PC-3 (cell line): ENCODE measurements around the gene HNRNPUL2. TPM values are rescaled to one million over a fixed set of nuclear protein-coding genes. Genes with fewer than 3 reads are reported as not detected.
"Not testable (repeated sequence)": the region's sequence is repeated elsewhere in the genome, so short reads cannot be mapped to it uniquely, and the experiment has no call there.

ENCODE experiments used
- ATAC-seq: fragments of 200-7000 bp; cut with Tn5 transposase; 2 replicates; pipeline ENCODE4 v1.9.1; 2020; ENCODE audit warnings: mild to moderate bottlenecking, moderate library complexity
- BruUV-seq: library from RNA; stranded (reverse); fragments of 400-500 nt; replicated peaks from 2 replicates; lab custom pipeline; 2021; lab: Mats Ljungman, UMichigan
- CTCF ChIA-PET: fragments of 300-600 bp; sonication (Branson Sonifier 250); formaldehyde crosslinking; loops from one replicate; lab custom pipeline; 2022; ENCODE audit warnings: antibody characterized with exemption; lab: Charles Lee
- POLR2A ChIA-PET: fragments of 300-600 bp; sonication (Branson Sonifier 250); formaldehyde crosslinking; loops from one replicate; lab custom pipeline; 2022; ENCODE audit warnings: antibody characterized with exemption; ENCODE audit not compliant: unreplicated experiment; lab: Charles Lee
- DNase-seq: peaks from one replicate; pipeline ENCODE4 v3.0.0-alpha.2; 2015
- H2AFZ ChIP-seq: fragments of 300-600 bp; sonication (generic); 2 replicates; pipeline ENCODE4 v1.6.0; 2016; ENCODE audit warnings: antibody characterized with exemption, low read length
- H3F3A ChIP-seq: fragments of 300-600 bp; sonication (generic); one replicate; pipeline ENCODE4 v1.6.0; 2017; ENCODE audit warnings: antibody characterized with exemption, low read length, control low read depth, mild to moderate bottlenecking; ENCODE audit not compliant: unreplicated experiment
- H3K27ac ChIP-seq: fragments of 300-600 bp; sonication (generic); 2 replicates; pipeline ENCODE4 v1.5.1; 2016; ENCODE audit warnings: mild to moderate bottlenecking, low read length
- H3K27me3 ChIP-seq: fragments of 300-600 bp; sonication (generic); 2 replicates; pipeline ENCODE4 v1.6.1; 2016; ENCODE audit warnings: low read length, mixed read lengths
- H3K36me3 ChIP-seq: fragments of 300-600 bp; sonication (generic); 2 replicates; pipeline ENCODE4 v1.6.1; 2016; ENCODE audit warnings: low read depth, mixed run types, low read length, mixed read lengths
- H3K4me1 ChIP-seq: fragments of 300-600 bp; sonication (generic); 2 replicates; pipeline ENCODE4 v1.5.1; 2016; ENCODE audit warnings: low read length; ENCODE audit not compliant: insufficient read depth
- H3K4me2 ChIP-seq: fragments of 300-600 bp; sonication (generic); 2 replicates; pipeline ENCODE4 v1.6.0; 2016; ENCODE audit warnings: low read length
- H3K4me3 ChIP-seq: fragments of 300-600 bp; sonication (generic); 2 replicates; pipeline ENCODE4 v1.5.1; 2016; ENCODE audit warnings: mild to moderate bottlenecking, low read length, mixed read lengths
- H3K79me2 ChIP-seq: fragments of 300-600 bp; sonication (generic); 2 replicates; pipeline ENCODE4 v1.6.1; 2017; ENCODE audit warnings: low read length, mixed read lengths
- H3K9ac ChIP-seq: fragments of 300-600 bp; sonication (generic); 2 replicates; pipeline ENCODE4 v1.6.0; 2016; ENCODE audit warnings: mild to moderate bottlenecking, low read length
- H3K9me2 ChIP-seq: fragments of 300-600 bp; sonication (generic); replicated peaks from 2 replicates; pipeline ENCODE4 v1.6.1; 2016; ENCODE audit warnings: mixed run types, low read length, mixed read lengths
- H3K9me3 ChIP-seq: fragments of 300-600 bp; sonication (generic); 2 replicates; pipeline ENCODE4 v1.6.1; 2016; ENCODE audit warnings: low read length, mixed read lengths
- H4K20me1 ChIP-seq: fragments of 300-600 bp; sonication (generic); 2 replicates; pipeline ENCODE4 v1.6.1; 2016; ENCODE audit warnings: low read length, mixed read lengths
- EZH2 ChIP-seq: fragments of 300-600 bp; sonication (generic); IDR thresholded peaks from one replicate; pipeline ENCODE4 v1.6.1; 2017; ENCODE audit warnings: antibody characterized with exemption, mild to moderate bottlenecking, low read length; ENCODE audit not compliant: unreplicated experiment
- EZH2phosphoT487 ChIP-seq: fragments of 300-600 bp; sonication (generic); IDR thresholded peaks from 2 replicates; pipeline ENCODE4 v1.6.1; 2018; ENCODE audit warnings: mild to moderate bottlenecking, antibody characterized with exemption, low read length, borderline replicate concordance
- intact Hi-C: fragments of 100-400 bp; cut with micrococcal nuclease; formaldehyde crosslinking; loops from 2 replicates; pipeline ENCODE4 v1.9.0; 2023
- total RNA-seq: library from RNA; depleted of rRNA; stranded (reverse); fragments of >200 nt; gene quantifications from 2 replicates; pipeline ENCODE4 v1.2.3, GENCODE V29; 2014
- TF ChIP-seq, protein P1 (sequence below): fragments of 300-600 bp; sonication (generic); conservative IDR thresholded peaks from 2 replicates; pipeline ENCODE4 v1.5.1; 2017; ENCODE audit warnings: antibody characterized with exemption, low read depth, mild to moderate bottlenecking, low read length

Gene HNRNPUL2
- total RNA-seq, 1 experiment from 2014 or later = 15.5 TPM

GRCh38 chr11:62676698-62677097 is 50.6 kb downstream of the HNRNPUL2 start:
- no peak for DNase-seq
- POLR2A ChIA-PET = interaction anchor here (0.6 to 1.6 kb wide), 2 partner anchors 12 to 33 kb away, joined by 5 to 6 read pairs; partner anchors contain the start of genes C11orf98 and CSKMT
- TF ChIP-seq, protein P1, sequence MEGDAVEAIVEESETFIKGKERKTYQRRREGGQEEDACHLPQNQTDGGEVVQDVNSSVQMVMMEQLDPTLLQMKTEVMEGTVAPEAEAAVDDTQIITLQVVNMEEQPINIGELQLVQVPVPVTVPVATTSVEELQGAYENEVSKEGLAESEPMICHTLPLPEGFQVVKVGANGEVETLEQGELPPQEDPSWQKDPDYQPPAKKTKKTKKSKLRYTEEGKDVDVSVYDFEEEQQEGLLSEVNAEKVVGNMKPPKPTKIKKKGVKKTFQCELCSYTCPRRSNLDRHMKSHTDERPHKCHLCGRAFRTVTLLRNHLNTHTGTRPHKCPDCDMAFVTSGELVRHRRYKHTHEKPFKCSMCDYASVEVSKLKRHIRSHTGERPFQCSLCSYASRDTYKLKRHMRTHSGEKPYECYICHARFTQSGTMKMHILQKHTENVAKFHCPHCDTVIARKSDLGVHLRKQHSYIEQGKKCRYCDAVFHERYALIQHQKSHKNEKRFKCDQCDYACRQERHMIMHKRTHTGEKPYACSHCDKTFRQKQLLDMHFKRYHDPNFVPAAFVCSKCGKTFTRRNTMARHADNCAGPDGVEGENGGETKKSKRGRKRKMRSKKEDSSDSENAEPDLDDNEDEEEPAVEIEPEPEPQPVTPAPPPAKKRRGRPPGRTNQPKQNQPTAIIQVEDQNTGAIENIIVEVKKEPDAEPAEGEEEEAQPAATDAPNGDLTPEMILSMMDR = no peak; the same call in 1 of the 2 replicates
- TF ChIP-seq EZH2 = no peak
- TF ChIP-seq EZH2phosphoT487 = no peak
- CTCF ChIA-PET = interaction anchor here (0.5 to 0.7 kb wide), 2 partner anchors 185 to 344 kb away, joined by 3 to 15 read pairs; no protein-coding TSS in a partner anchor
- peaks cover 4% of the 10 kb centered on the region for H3K36me3 ChIP-seq
- peaks cover 34% of the 10 kb centered on the region for H3K4me1 ChIP-seq
- no peaks in the 10 kb centered on the region for H3K27me3 ChIP-seq
- peak overlapping the region; percentile 94 for H3K4me2 ChIP-seq
- intact Hi-C loops = loop anchor here (5.0 kb wide), 1 partner anchor 51 kb away; the partner anchor contains the start of genes HNRNPUL2 and TTC9C
- ATAC-seq = no peak
- H3K9me2 ChIP-seq = no peaks in the 10 kb centered on the region
- H2AFZ ChIP-seq = no peak overlapping the region
- peaks cover 8% of the 10 kb centered on the region for H3F3A ChIP-seq
- no peaks in the 10 kb centered on the region for H3K9me3 ChIP-seq
- no TSS peak for BruUV-seq
- no peak overlapping the region for H3K27ac ChIP-seq
- H3K9ac ChIP-seq = no peak overlapping the region
- no peak overlapping the region for H3K4me3 ChIP-seq
- no peaks in the 10 kb centered on the region for H4K20me1 ChIP-seq
- peaks cover 57% of the 10 kb centered on the region for H3K79me2 ChIP-seq

DNA sequence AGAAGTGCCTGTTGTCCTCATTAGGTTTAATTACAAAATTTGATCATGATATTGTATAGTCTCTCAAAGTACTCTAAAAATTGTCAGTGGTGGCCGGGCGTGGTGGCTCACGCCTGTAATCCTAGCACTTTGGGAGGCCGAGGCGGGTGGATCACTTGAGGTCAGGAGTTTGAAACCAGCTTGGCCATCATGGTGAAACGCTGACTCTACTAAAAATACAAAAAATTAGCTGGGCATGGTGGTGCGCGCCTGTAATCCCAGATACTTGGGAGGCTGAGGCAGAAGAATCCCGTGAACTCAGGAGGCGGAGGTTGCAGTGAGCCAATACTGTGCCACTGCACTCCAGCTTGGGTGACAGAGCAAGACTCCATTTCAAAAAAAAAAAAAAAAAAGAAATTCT is 51.8 kb downstream of the HNRNPUL2 start:
- H3K36me3 ChIP-seq, H3K27me3 ChIP-seq, H3F3A ChIP-seq, H3K4me2 ChIP-seq, H3K27ac ChIP-seq, BruUV-seq, H2AFZ ChIP-seq, ATAC-seq, POLR2A ChIA-PET, H3K9me3 ChIP-seq, H3K4me3 ChIP-seq, H4K20me1 ChIP-seq, H3K9me2 ChIP-seq, H3K9ac ChIP-seq, DNase-seq: not testable (repeated sequence)
- Histone ChIP-seq H3K4me1 (peaks cover 36% of the 10 kb centered on the region), H3K79me2 (peaks cover 70% of the 10 kb centered on the region)
- CTCF ChIA-PET = interaction anchor here (0.6 kb wide), 2 partner anchors 11 to 1241 kb away, joined by 3 to 8 read pairs; no protein-coding TSS in a partner anchor
- intact Hi-C loops = loop anchor here (5.0 kb wide), 1 partner anchor 52 kb away; the partner anchor contains the start of genes HNRNPUL2 and TTC9C

DNA sequence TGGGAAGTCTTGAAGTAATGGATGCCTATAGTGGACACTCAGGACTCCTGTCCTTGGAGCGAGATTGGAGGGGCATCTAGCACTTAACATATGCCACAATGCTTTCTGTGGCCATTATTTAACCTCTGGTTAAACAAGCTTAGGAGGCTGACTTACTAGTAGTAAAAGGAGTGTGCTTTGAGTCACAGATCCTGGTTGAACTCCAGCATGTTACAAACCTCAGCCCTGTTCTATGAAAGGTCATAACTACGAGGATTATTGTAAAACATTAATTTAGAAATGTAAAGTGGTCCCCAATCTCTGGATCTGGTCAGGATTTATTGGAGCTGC is 54.1 kb downstream of the HNRNPUL2 start:
- intact Hi-C loops = loop anchor here (5.0 kb wide), 1 partner anchor 71 kb away; the partner anchor contains the start of gene MTA2
- Histone ChIP-seq H3K4me2 (peak overlapping the region; percentile 85), H3K4me1 (peaks cover 42% of the 10 kb centered on the region), H3K9me2 (no peaks in the 10 kb centered on the region), H3K79me2 (peaks cover 75% of the 10 kb centered on the region), H3K9me3 (no peaks in the 10 kb centered on the region), H3F3A (peaks cover 11% of the 10 kb centered on the region), H3K27me3 (no peaks in the 10 kb centered on the region), H4K20me1 (no peaks in the 10 kb centered on the region), H3K9ac (0 out of 2 replicates have a peak overlapping the region, but pooled peaks have one; percentile 91), H3K4me3 (peak overlapping the region; percentile 92), H3K36me3 (peaks cover 4% of the 10 kb centered on the region), H3K27ac (peak overlapping the region; percentile 80), H2AFZ (no peak overlapping the region)
- TF ChIP-seq EZH2phosphoT487 (no peak), EZH2 (no peak)
- TF ChIP-seq, protein P1 = no peak
- CTCF ChIA-PET = no interaction called here
- peak; percentile 66 for DNase-seq
- peak; percentile 21 for ATAC-seq
- BruUV-seq = no TSS peak
- POLR2A ChIA-PET = interaction anchor here (0.6 kb wide), 1 partner anchor 32 kb away, joined by 3 read pairs; no protein-coding TSS in a partner anchor
